IMR-90 (cell line): ENCODE data around the gene WIPF2. TPM values are rescaled to one million over a fixed set of nuclear protein-coding genes. Genes with fewer than 3 reads are reported as not detected.

ENCODE experiments used
- ATAC-seq: fragments of 200-7000 bp; cut with Tn5 transposase; 2 replicates; pipeline ENCODE4 v1.9.1; 2020; ENCODE audit warnings: low read depth, mild to moderate bottlenecking, moderate library complexity
- BruUV-seq: library from RNA; stranded (reverse); fragments of 400-500 nt; replicated peaks from 2 replicates; lab custom pipeline; 2021; lab: Mats Ljungman, UMichigan
- CTCF ChIA-PET: fragments of 300-600 bp; formaldehyde crosslinking; extraction: SDS; loops from one replicate; lab custom pipeline; 2021; ENCODE audit warnings: antibody characterized with exemption; lab: Yijun Ruan, JAX
- POLR2A ChIA-PET: fragments of 300-600 bp; sonication (Branson Sonifier 250); formaldehyde crosslinking; loops from one replicate; lab custom pipeline; 2022; ENCODE audit warnings: antibody characterized with exemption; ENCODE audit not compliant: unreplicated experiment; lab: Charles Lee
- DNase-seq: peaks from one replicate; pipeline ENCODE4 v3.0.0; 2013
- H2AFZ ChIP-seq: replicated peaks from 2 replicates; pipeline ENCODE3; 2013; ENCODE audit warnings: low read length, mild to moderate bottlenecking; ENCODE audit not compliant: poor library complexity
- H2AK5ac ChIP-seq: 2 replicates; pipeline ENCODE4 v1.6.1; 2013; ENCODE audit warnings: low read depth, low read length, inconsistent platforms
- H2AK9ac ChIP-seq: replicated peaks from 2 replicates; pipeline ENCODE3; 2013; ENCODE audit warnings: mild to moderate bottlenecking, low read depth, low read length, moderate library complexity; ENCODE audit not compliant: poor library complexity
- H2BK120ac ChIP-seq: 2 replicates; pipeline ENCODE4 v1.6.1; 2013; ENCODE audit warnings: low read depth, low read length, inconsistent platforms
- H2BK15ac ChIP-seq: 3 replicates; pipeline ENCODE4 v1.6.1; 2013; ENCODE audit warnings: low read depth, low read length, inconsistent platforms
- H2BK20ac ChIP-seq: 2 replicates; pipeline ENCODE4 v1.6.1; 2013; ENCODE audit warnings: low read depth, mild to moderate bottlenecking, inconsistent platforms, low read length, moderate library complexity
- H2BK5ac ChIP-seq: 2 replicates; pipeline ENCODE4 v1.6.1; 2013; ENCODE audit warnings: mild to moderate bottlenecking, low read depth, low read length, inconsistent platforms; ENCODE audit not compliant: poor library complexity, severe bottlenecking
- H3K14ac ChIP-seq: replicated peaks from 2 replicates; pipeline ENCODE4 v1.6.1; 2013; ENCODE audit warnings: low read depth, low read length, inconsistent platforms
- H3K18ac ChIP-seq: 2 replicates; pipeline ENCODE4 v1.6.1; 2013; ENCODE audit warnings: low read depth, low read length, control low read depth
- H3K23ac ChIP-seq: 2 replicates; pipeline ENCODE4 v1.6.1; 2013; ENCODE audit warnings: low read depth, low read length, inconsistent platforms
- H3K27ac ChIP-seq: 2 replicates; pipeline ENCODE4 v1.5.1; 2013; ENCODE audit warnings: mild to moderate bottlenecking, control low read depth, low read length; ENCODE audit not compliant: insufficient read depth
- H3K27me3 ChIP-seq: 2 replicates; pipeline ENCODE4 v1.6.1; 2013; ENCODE audit warnings: low read length; ENCODE audit not compliant: control insufficient read depth, insufficient read depth
- H3K36me3 ChIP-seq: 2 replicates; pipeline ENCODE4 v1.6.1; 2013; ENCODE audit warnings: low read length, mixed read lengths; ENCODE audit not compliant: control insufficient read depth, insufficient read depth
- H3K4ac ChIP-seq: 2 replicates; pipeline ENCODE4 v1.6.1; 2013; ENCODE audit warnings: low read depth, low read length, inconsistent platforms
- H3K4me1 ChIP-seq: 2 replicates; pipeline ENCODE4 v1.6.1; 2013; ENCODE audit warnings: low read length, mixed read lengths; ENCODE audit not compliant: control insufficient read depth, insufficient read depth
- H3K4me2 ChIP-seq: 2 replicates; pipeline ENCODE4 v1.6.1; 2013; ENCODE audit warnings: low read depth, mild to moderate bottlenecking, control low read depth, low read length, moderate library complexity
- H3K4me3 ChIP-seq: 2 replicates; pipeline ENCODE4 v1.5.1; 2013; ENCODE audit warnings: low read depth, mild to moderate bottlenecking, control low read depth, low read length, moderate library complexity; ENCODE audit not compliant: insufficient read depth
- H3K56ac ChIP-seq: 2 replicates; pipeline ENCODE4 v1.6.1; 2013; ENCODE audit warnings: low read length, inconsistent platforms; ENCODE audit not compliant: insufficient read depth; ENCODE audit errors: extremely low read depth
- H3K79me1 ChIP-seq, 2 experiments: 2 replicates each; pipeline ENCODE4 v1.6.1; 2013; ENCODE audit warnings: low read length in 2 of 2, inconsistent platforms in 1 of 2, low read depth in 1 of 2
- H3K9ac ChIP-seq: 2 replicates; pipeline ENCODE4 v1.6.1; 2013; ENCODE audit warnings: low read depth, low read length, control low read depth
- H3K9me1 ChIP-seq: 2 replicates; pipeline ENCODE4 v1.6.1; 2013; ENCODE audit warnings: low read length, inconsistent platforms; ENCODE audit not compliant: insufficient read depth
- H3K9me3 ChIP-seq: 2 replicates; pipeline ENCODE4 v1.6.1; 2013; ENCODE audit warnings: low read length; ENCODE audit not compliant: control insufficient read depth, insufficient read depth
- H4K20me1 ChIP-seq: 2 replicates; pipeline ENCODE4 v1.6.1; 2013; ENCODE audit warnings: low read length, inconsistent platforms; ENCODE audit not compliant: insufficient read depth
- H4K5ac ChIP-seq: 2 replicates; pipeline ENCODE4 v1.6.1; 2013; ENCODE audit warnings: mild to moderate bottlenecking, low read depth, low read length, control low read depth
- H4K8ac ChIP-seq, 2 experiments: 2 replicates each; pipeline ENCODE4 v1.6.1; 2013; ENCODE audit warnings: low read depth in 2 of 2, low read length in 2 of 2, control low read depth in 1 of 2, inconsistent platforms in 1 of 2
- H4K91ac ChIP-seq: 2 replicates; pipeline ENCODE4 v1.6.1; 2013; ENCODE audit warnings: low read depth, low read length, inconsistent platforms; ENCODE audit not compliant: insufficient read depth
- BHLHE40 ChIP-seq: fragments of 150-350 bp; IDR thresholded peaks from 2 replicates; pipeline ENCODE4 v1.6.1; 2016; ENCODE audit warnings: mild to moderate bottlenecking, low read depth, low read length
- CEBPB ChIP-seq: IDR thresholded peaks from 2 replicates; pipeline ENCODE4 v1.6.1; 2012; ENCODE audit warnings: low read depth, low read length, improper control_type of control experiment
- CHD1 ChIP-seq: IDR thresholded peaks from 2 replicates; pipeline ENCODE4 v1.6.1; 2012; ENCODE audit warnings: low read depth, low read length, improper control_type of control experiment
- CTCF ChIP-seq: conservative IDR thresholded peaks from 2 replicates; pipeline ENCODE4 v1.5.1; 2012; ENCODE audit warnings: mild to moderate bottlenecking, low read depth, low read length, improper control_type of control experiment
- ELK1 ChIP-seq: fragments of 150-350 bp; IDR thresholded peaks from 2 replicates; pipeline ENCODE4 v1.6.1; 2016; ENCODE audit warnings: low read depth, mild to moderate bottlenecking, low read length, moderate library complexity, borderline replicate concordance
- FOS ChIP-seq: fragments of 150-350 bp; IDR thresholded peaks from 2 replicates; pipeline ENCODE4 v1.6.1; 2016; ENCODE audit warnings: low read depth, low read length
- MAFK ChIP-seq: IDR thresholded peaks from 2 replicates; pipeline ENCODE4 v1.6.1; 2012; ENCODE audit warnings: low read depth, low read length, improper control_type of control experiment
- MAZ ChIP-seq: IDR thresholded peaks from 2 replicates; pipeline ENCODE4 v1.6.1; 2012; ENCODE audit warnings: low read depth, mild to moderate bottlenecking, low read length, improper control_type of control experiment, moderate library complexity, borderline replicate concordance
- MXI1 ChIP-seq: IDR thresholded peaks from 2 replicates; pipeline ENCODE4 v1.6.1; 2012; ENCODE audit warnings: low read depth, mild to moderate bottlenecking, low read length, moderate library complexity, borderline replicate concordance
- NFE2L2 ChIP-seq: fragments of 150-350 bp; IDR thresholded peaks from 2 replicates; pipeline ENCODE4 v1.6.1; 2016; ENCODE audit warnings: low read depth, mild to moderate bottlenecking, low read length
- POLR2A ChIP-seq: IDR thresholded peaks from 2 replicates; pipeline ENCODE4 v1.6.1; 2012; ENCODE audit warnings: mild to moderate bottlenecking, low read depth, low read length
- RAD21 ChIP-seq: IDR thresholded peaks from 2 replicates; pipeline ENCODE4 v1.6.1; 2012; ENCODE audit warnings: low read length, improper control_type of control experiment
- RCOR1 ChIP-seq: IDR thresholded peaks from 2 replicates; pipeline ENCODE4 v1.6.1; 2012; ENCODE audit warnings: mild to moderate bottlenecking, low read length, improper control_type of control experiment; ENCODE audit not compliant: insufficient replicate concordance
- RFX5 ChIP-seq: IDR thresholded peaks from 2 replicates; pipeline ENCODE4 v1.8.0; 2012; ENCODE audit warnings: low read depth, mild to moderate bottlenecking, low read length, moderate library complexity
- SMC3 ChIP-seq: fragments of 150-350 bp; IDR thresholded peaks from 2 replicates; pipeline ENCODE4 v1.6.1; 2016; ENCODE audit warnings: low read depth, mild to moderate bottlenecking, antibody characterized with exemption, low read length, moderate library complexity
- USF2 ChIP-seq: fragments of 150-350 bp; IDR thresholded peaks from 2 replicates; pipeline ENCODE4 v1.6.1; 2017; ENCODE audit warnings: mild to moderate bottlenecking, antibody characterized with exemption, low read length, low read depth
- WGBS, 2 experiments: methylation state at CpG; one replicate each; pipeline versions ENCODE4 v1.1.5 to v1.1.7; 2013; ENCODE audit warnings: missing lambda C conversion rate in 2 of 2; ENCODE audit not compliant: insufficient read length in 1 of 2; ENCODE audit errors: extremely low coverage in 2 of 2; 5-methylcytosine and 5-hydroxymethylcytosine counted together
- dilution Hi-C: fragments of 300-500 bp; cut with HindIII; formaldehyde crosslinking; loops from one replicate; pipeline ENCODE4 v1.14.3; 2018; ENCODE audit warnings: low sequenced_read_pairs; ENCODE audit not compliant: unreplicated experiment
- in situ Hi-C: fragments of 300-500 bp; cut with MboI; formaldehyde crosslinking; loops from 3 replicates; pipeline ENCODE4 v1.14.3; 2019; ENCODE audit warnings: low sequenced_read_pairs, inconsistent platforms, mixed read lengths
- intact Hi-C: fragments of 100-400 bp; cut with micrococcal nuclease; formaldehyde crosslinking; loops from 2 replicates; pipeline ENCODE4 v1.10.0; 2022
- polyA plus RNA-seq, 3 experiments: library from polyadenylated mRNA; depleted of rRNA; stranded (reverse); fragments of >200 nt; gene quantifications; 2 replicates each; pipeline ENCODE4 v1.2.3, GENCODE V29; 2012; ENCODE audit warnings: low replicate concordance in 1 of 3
- total RNA-seq: library from RNA; depleted of rRNA; stranded (reverse); fragments of >200 nt; gene quantifications from 2 replicates; pipeline ENCODE4 v1.2.3, GENCODE V29; 2012

The WIPF2 gene
- total and polyA plus RNA-seq, 2 of the 4 experiments (the other 2 are of a cell fraction) = 2.0 to 8.9 TPM

GRCh38 chr17:40241252-40241834 is 22.2 kb downstream of the WIPF2 start:
- Histone ChIP-seq H3K27me3 (no peaks in the 10 kb centered on the region), H3K14ac (no peak overlapping the region), H2BK120ac (no peak overlapping the region), H4K91ac (no peak overlapping the region), H3K4me2 (no peak overlapping the region), H3K4me1 (no peaks in the 10 kb centered on the region; the same call in 1 of the 2 replicates), H3K9ac (no peak overlapping the region), H3K36me3 (no peaks in the 10 kb centered on the region), H2BK20ac (no peak overlapping the region), H3K4ac (no peak overlapping the region), H3K27ac (no peak overlapping the region), H2AK9ac (no peak overlapping the region), H3K9me1 (peaks cover 6% of the 10 kb centered on the region), H3K56ac (no peak overlapping the region), H4K20me1 (peaks cover 42% of the 10 kb centered on the region), H3K79me1 (peaks cover 26 to 67% of the 10 kb centered on the region in 2 experiments), H2AK5ac (no peak overlapping the region), H3K9me3 (no peaks in the 10 kb centered on the region), H3K23ac (no peak overlapping the region), H3K18ac (no peak overlapping the region), H2AFZ (no peak overlapping the region), H2BK15ac (no peak overlapping the region), H2BK5ac (no peak overlapping the region), H3K4me3 (no peak overlapping the region), H4K8ac (no peak overlapping the region), H4K5ac (no peak overlapping the region)
- dilution Hi-C loops = no loop called here
- no peak for DNase-seq
- WGBS, 2 experiments = no CpG with 5 or more reads among the region's 4 CpGs
- in situ Hi-C loops = no loop called here
- BruUV-seq = no TSS peak
- TF ChIP-seq ELK1 (no peak), USF2 (no peak), NFE2L2 (no peak), POLR2A (no peak), BHLHE40 (no peak), CTCF (no peak), CEBPB (no peak), RFX5 (no peak), SMC3 (no peak), MAFK (no peak), RCOR1 (no peak), MXI1 (no peak), FOS (no peak), CHD1 (no peak), RAD21 (no peak), MAZ (no peak)
- ATAC-seq = no peak
- intact Hi-C loops = loop anchor here (5.0 kb wide), 1 partner anchor 36 kb away; no protein-coding TSS in a partner anchor
- ChIA-PET POLR2A (no interaction called here), CTCF (interaction anchor here (0.6 kb wide), 1 partner anchor 334 kb away, joined by 3 read pairs; no protein-coding TSS in a partner anchor)
